GM23338 (cell line): Measurements from ENCODE around the gene ARMH4. TPM values are rescaled to one million over a fixed set of nuclear protein-coding genes. Genes with fewer than 3 reads are reported as not detected.

Experiments used
- ATAC-seq: fragments of 200-7000 bp; cut with Tn5 transposase; 3 replicates; pipeline ENCODE4 v1.9.1; 2020
- DNase-seq: peaks from one replicate; pipeline ENCODE4 v3.0.0-alpha.2; 2015; ENCODE audit warnings: low spot score
- H2AFZ ChIP-seq: fragments of 200-600 bp; sonication (generic); 2 replicates; pipeline ENCODE4 v1.8.0; 2016; ENCODE audit warnings: antibody characterized with exemption, mild to moderate bottlenecking, moderate library complexity
- H3F3A ChIP-seq: fragments of 200-600 bp; sonication (generic); replicated peaks from 2 replicates; pipeline ENCODE4 v1.8.0; 2017; ENCODE audit warnings: antibody characterized with exemption, mixed run types, low read depth
- H3K27ac ChIP-seq: fragments of 200-600 bp; sonication (generic); 2 replicates; pipeline ENCODE4 v1.6.1; 2016; ENCODE audit warnings: low read depth
- H3K27me3 ChIP-seq: fragments of 200-600 bp; sonication (generic); 2 replicates; pipeline ENCODE4 v1.8.0; 2016; ENCODE audit warnings: mild to moderate bottlenecking, mixed run types, moderate library complexity; ENCODE audit not compliant: insufficient read depth
- H3K36me3 ChIP-seq: fragments of 200-600 bp; sonication (generic); 2 replicates; pipeline ENCODE4 v1.8.0; 2016; ENCODE audit warnings: mild to moderate bottlenecking; ENCODE audit not compliant: insufficient read depth
- H3K4me1 ChIP-seq: fragments of 200-600 bp; sonication (generic); 2 replicates; pipeline ENCODE4 v1.8.0; 2016; ENCODE audit warnings: mild to moderate bottlenecking, moderate library complexity; ENCODE audit not compliant: insufficient read depth
- H3K4me2 ChIP-seq: fragments of 200-600 bp; sonication (generic); 2 replicates; pipeline ENCODE4 v1.7.1; 2017; ENCODE audit warnings: mixed run types
- H3K4me3 ChIP-seq: fragments of 200-600 bp; sonication (generic); 2 replicates; pipeline ENCODE4 v1.6.1; 2016; ENCODE audit warnings: mixed run types
- H3K79me2 ChIP-seq: fragments of 200-600 bp; sonication (generic); replicated peaks from 2 replicates; pipeline ENCODE4 v1.8.0; 2017; ENCODE audit warnings: mild to moderate bottlenecking; ENCODE audit not compliant: insufficient read depth
- H3K9me2 ChIP-seq: fragments of 200-600 bp; sonication (generic); 2 replicates; pipeline ENCODE4 v1.8.0; 2017; ENCODE audit not compliant: insufficient read depth
- H4K20me1 ChIP-seq: fragments of 200-600 bp; sonication (generic); replicated peaks from 2 replicates; pipeline ENCODE4 v1.8.0; 2017; ENCODE audit warnings: mild to moderate bottlenecking; ENCODE audit not compliant: insufficient read depth
- H3K27ac Mint-ChIP-seq: 2 replicates; pipeline ENCODE4 v1.8.0; 2020; ENCODE audit warnings: inconsistent platforms, mild to moderate bottlenecking, moderate library complexity, mixed read lengths
- H3K27me3 Mint-ChIP-seq: 3 replicates; pipeline ENCODE4 v1.8.0; 2022; ENCODE audit warnings: low read depth, mild to moderate bottlenecking, moderate library complexity, mixed read lengths, inconsistent platforms; ENCODE audit not compliant: insufficient read depth, poor library complexity
- H3K36me3 Mint-ChIP-seq: 3 replicates; pipeline ENCODE4 v1.8.0; 2021; ENCODE audit warnings: low read depth, mild to moderate bottlenecking, inconsistent platforms, moderate library complexity, mixed read lengths
- H3K4me1 Mint-ChIP-seq: 3 replicates; pipeline ENCODE4 v1.8.0; 2020; ENCODE audit warnings: mild to moderate bottlenecking, inconsistent platforms, mixed read lengths
- H3K4me3 Mint-ChIP-seq: 3 replicates; pipeline ENCODE4 v1.8.0; 2021; ENCODE audit warnings: moderate library complexity, mild to moderate bottlenecking, inconsistent platforms, mixed read lengths
- H3K9me3 Mint-ChIP-seq: 3 replicates; pipeline ENCODE4 v1.8.0; 2020; ENCODE audit warnings: moderate library complexity, mild to moderate bottlenecking, inconsistent platforms, mixed read lengths
- CREB1 ChIP-seq: fragments of 250-450 bp; sonication (Bioruptor Pico); IDR thresholded peaks from 2 replicates; pipeline ENCODE4 v1.5.0; 2020; ENCODE audit warnings: low read depth, mild to moderate bottlenecking, moderate library complexity
- EZH2 ChIP-seq: fragments of 200-600 bp; sonication (generic); IDR thresholded peaks from one replicate; pipeline ENCODE4 v1.8.0; 2017; ENCODE audit warnings: antibody characterized with exemption, mild to moderate bottlenecking, low read depth; ENCODE audit not compliant: unreplicated experiment
- EZH2phosphoT487 ChIP-seq: fragments of 200-600 bp; sonication (generic); IDR thresholded peaks from one replicate; pipeline ENCODE4 v1.8.1; 2018; ENCODE audit warnings: antibody characterized with exemption; ENCODE audit not compliant: unreplicated experiment
- JUNB ChIP-seq: IDR thresholded peaks from one replicate; pipeline ENCODE4 v1.6.1; 2016; ENCODE audit warnings: antibody characterized with exemption; ENCODE audit not compliant: unreplicated experiment
- NANOG ChIP-seq: IDR thresholded peaks from 2 replicates; pipeline ENCODE4 v1.6.1; 2016; ENCODE audit warnings: antibody characterized with exemption, borderline replicate concordance
- REST ChIP-seq: IDR thresholded peaks from one replicate; pipeline ENCODE4 v1.6.1; 2018; ENCODE audit warnings: antibody characterized with exemption; ENCODE audit not compliant: unreplicated experiment
- STAT1 ChIP-seq: IDR thresholded peaks from one replicate; pipeline ENCODE4 v1.6.1; 2016; ENCODE audit warnings: antibody characterized with exemption; ENCODE audit not compliant: unreplicated experiment
- ZNF114 ChIP-seq: fragments of 250-450 bp; sonication (Bioruptor Pico); IDR thresholded peaks from 2 replicates; pipeline ENCODE4 v1.5.0; 2020; ENCODE audit warnings: mild to moderate bottlenecking, moderate library complexity
- ZNF331 ChIP-seq: fragments of 250-450 bp; sonication (Bioruptor Pico); IDR thresholded peaks from 2 replicates; pipeline ENCODE4 v1.5.0; 2020; ENCODE audit warnings: low read depth, mild to moderate bottlenecking, moderate library complexity
- polyA plus RNA-seq: library from polyadenylated mRNA; unstranded; fragments of >200 nt; fragmentation: Nextera tagmentation; extraction: Ambion mirVana; gene quantifications from 2 replicates; pipeline ENCODE4 v1.2.1, GENCODE V29; 2016
- total RNA-seq: library from RNA; depleted of rRNA; stranded (reverse); fragments of >200 nt; shearing (Covaris generic); gene quantifications from 2 replicates; pipeline ENCODE4 v1.2.3, GENCODE V29; 2014
- TF ChIP-seq, protein P1 (sequence below): fragments of 250-450 bp; sonication (Bioruptor Pico); IDR thresholded peaks from 2 replicates; pipeline ENCODE4 v1.5.0; 2020; ENCODE audit warnings: mild to moderate bottlenecking, moderate library complexity
- TF ChIP-seq, protein P2 (sequence below): IDR thresholded peaks from 2 replicates; pipeline ENCODE4 v1.6.1; 2016; ENCODE audit warnings: antibody characterized with exemption
- TF ChIP-seq, protein P3 (sequence below), 2 experiments: fragments of 200-600 bp in 1 of 2; sonication (generic) in 1 of 2; conservative IDR thresholded peaks; 2 replicates each; pipeline versions ENCODE4 v1.5.1 to v1.6.1; 2016 to 2017; ENCODE audit warnings: antibody characterized with exemption in 2 of 2, low read depth in 2 of 2, mild to moderate bottlenecking in 2 of 2, moderate library complexity in 1 of 2

The ARMH4 gene
- total and polyA plus RNA-seq, 2 experiments from 2014 or later: 15.5 to 20.2 TPM

DNA sequence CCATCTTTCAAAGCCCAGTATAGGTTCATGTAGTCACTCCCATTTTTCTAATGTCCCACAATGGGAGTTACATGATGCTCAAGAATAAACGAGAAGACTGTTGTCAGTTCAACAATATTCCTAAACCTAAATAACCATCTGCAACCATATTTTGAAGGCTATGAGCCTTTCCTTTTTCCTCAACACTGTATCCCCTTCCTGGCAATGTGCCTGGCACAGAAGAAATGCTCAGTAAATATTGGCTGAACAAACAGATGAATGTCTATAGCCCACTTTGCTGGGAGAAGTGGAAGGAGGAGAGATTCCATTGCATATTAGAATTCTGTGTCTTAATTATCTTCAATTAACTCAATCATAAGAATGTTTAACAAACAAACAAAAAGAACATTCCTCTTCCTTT, 6.1 kb downstream of the ARMH4 start:
- no peak for ATAC-seq

More for the DNA sequence above, 6.1 kb downstream of the ARMH4 start:
- Histone ChIP-seq H3K4me3 (no peak overlapping the region), H3F3A (no peaks in the 10 kb centered on the region), H3K4me2 (no peak overlapping the region), H3K79me2 (no peaks in the 10 kb centered on the region), H3K27me3 (peaks cover 11% of the 10 kb centered on the region), H3K9me2 (no peaks in the 10 kb centered on the region; the same call in 1 of the 2 replicates), H4K20me1 (0 out of 2 replicates have a peak, but pooled peaks cover 4% of the 10 kb centered on the region), H2AFZ (no peak overlapping the region), H3K36me3 (no peaks in the 10 kb centered on the region; the same call in 1 of the 2 replicates), H3K27ac (no peak overlapping the region), H3K4me1 (peaks cover 32% of the 10 kb centered on the region)
- TF ChIP-seq EZH2phosphoT487 (no peak), JUNB (no peak), REST (no peak), EZH2 (no peak), ZNF331 (CRISPR knock-in tag) (no peak), STAT1 (no peak), NANOG (no peak), CREB1 (CRISPR knock-in tag) (no peak), ZNF114 (CRISPR knock-in tag) (no peak)
- TF ChIP-seq, protein P1, sequence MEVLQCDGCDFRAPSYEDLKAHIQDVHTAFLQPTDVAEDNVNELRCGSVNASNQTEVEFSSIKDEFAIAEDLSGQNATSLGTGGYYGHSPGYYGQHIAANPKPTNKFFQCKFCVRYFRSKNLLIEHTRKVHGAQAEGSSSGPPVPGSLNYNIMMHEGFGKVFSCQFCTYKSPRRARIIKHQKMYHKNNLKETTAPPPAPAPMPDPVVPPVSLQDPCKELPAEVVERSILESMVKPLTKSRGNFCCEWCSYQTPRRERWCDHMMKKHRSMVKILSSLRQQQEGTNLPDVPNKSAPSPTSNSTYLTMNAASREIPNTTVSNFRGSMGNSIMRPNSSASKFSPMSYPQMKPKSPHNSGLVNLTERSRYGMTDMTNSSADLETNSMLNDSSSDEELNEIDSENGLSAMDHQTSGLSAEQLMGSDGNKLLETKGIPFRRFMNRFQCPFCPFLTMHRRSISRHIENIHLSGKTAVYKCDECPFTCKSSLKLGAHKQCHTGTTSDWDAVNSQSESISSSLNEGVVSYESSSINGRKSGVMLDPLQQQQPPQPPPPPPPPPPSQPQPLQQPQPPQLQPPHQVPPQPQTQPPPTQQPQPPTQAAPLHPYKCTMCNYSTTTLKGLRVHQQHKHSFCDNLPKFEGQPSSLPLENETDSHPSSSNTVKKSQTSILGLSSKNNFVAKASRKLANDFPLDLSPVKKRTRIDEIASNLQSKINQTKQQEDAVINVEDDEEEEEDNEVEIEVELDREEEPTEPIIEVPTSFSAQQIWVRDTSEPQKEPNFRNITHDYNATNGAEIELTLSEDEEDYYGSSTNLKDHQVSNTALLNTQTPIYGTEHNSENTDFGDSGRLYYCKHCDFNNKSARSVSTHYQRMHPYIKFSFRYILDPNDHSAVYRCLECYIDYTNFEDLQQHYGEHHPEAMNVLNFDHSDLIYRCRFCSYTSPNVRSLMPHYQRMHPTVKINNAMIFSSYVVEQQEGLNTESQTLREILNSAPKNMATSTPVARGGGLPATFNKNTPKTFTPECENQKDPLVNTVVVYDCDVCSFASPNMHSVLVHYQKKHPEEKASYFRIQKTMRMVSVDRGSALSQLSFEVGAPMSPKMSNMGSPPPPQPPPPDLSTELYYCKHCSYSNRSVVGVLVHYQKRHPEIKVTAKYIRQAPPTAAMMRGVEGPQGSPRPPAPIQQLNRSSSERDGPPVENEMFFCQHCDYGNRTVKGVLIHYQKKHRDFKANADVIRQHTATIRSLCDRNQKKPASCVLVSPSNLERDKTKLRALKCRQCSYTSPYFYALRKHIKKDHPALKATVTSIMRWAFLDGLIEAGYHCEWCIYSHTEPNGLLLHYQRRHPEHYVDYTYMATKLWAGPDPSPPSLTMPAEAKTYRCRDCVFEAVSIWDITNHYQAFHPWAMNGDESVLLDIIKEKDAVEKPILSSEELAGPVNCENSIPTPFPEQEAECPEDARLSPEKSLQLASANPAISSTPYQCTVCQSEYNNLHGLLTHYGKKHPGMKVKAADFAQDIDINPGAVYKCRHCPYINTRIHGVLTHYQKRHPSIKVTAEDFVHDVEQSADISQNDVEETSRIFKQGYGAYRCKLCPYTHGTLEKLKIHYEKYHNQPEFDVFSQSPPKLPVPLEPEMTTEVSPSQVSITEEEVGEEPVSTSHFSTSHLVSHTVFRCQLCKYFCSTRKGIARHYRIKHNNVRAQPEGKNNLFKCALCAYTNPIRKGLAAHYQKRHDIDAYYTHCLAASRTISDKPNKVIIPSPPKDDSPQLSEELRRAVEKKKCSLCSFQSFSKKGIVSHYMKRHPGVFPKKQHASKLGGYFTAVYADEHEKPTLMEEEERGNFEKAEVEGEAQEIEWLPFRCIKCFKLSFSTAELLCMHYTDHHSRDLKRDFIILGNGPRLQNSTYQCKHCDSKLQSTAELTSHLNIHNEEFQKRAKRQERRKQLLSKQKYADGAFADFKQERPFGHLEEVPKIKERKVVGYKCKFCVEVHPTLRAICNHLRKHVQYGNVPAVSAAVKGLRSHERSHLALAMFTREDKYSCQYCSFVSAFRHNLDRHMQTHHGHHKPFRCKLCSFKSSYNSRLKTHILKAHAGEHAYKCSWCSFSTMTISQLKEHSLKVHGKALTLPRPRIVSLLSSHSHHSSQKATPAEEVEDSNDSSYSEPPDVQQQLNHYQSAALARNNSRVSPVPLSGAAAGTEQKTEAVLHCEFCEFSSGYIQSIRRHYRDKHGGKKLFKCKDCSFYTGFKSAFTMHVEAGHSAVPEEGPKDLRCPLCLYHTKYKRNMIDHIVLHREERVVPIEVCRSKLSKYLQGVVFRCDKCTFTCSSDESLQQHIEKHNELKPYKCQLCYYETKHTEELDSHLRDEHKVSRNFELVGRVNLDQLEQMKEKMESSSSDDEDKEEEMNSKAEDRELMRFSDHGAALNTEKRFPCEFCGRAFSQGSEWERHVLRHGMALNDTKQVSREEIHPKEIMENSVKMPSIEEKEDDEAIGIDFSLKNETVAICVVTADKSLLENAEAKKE (CRISPR knock-in tag): no peak
- TF ChIP-seq, protein P2, sequence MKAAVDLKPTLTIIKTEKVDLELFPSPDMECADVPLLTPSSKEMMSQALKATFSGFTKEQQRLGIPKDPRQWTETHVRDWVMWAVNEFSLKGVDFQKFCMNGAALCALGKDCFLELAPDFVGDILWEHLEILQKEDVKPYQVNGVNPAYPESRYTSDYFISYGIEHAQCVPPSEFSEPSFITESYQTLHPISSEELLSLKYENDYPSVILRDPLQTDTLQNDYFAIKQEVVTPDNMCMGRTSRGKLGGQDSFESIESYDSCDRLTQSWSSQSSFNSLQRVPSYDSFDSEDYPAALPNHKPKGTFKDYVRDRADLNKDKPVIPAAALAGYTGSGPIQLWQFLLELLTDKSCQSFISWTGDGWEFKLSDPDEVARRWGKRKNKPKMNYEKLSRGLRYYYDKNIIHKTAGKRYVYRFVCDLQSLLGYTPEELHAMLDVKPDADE: no peak
- TF ChIP-seq, protein P3, sequence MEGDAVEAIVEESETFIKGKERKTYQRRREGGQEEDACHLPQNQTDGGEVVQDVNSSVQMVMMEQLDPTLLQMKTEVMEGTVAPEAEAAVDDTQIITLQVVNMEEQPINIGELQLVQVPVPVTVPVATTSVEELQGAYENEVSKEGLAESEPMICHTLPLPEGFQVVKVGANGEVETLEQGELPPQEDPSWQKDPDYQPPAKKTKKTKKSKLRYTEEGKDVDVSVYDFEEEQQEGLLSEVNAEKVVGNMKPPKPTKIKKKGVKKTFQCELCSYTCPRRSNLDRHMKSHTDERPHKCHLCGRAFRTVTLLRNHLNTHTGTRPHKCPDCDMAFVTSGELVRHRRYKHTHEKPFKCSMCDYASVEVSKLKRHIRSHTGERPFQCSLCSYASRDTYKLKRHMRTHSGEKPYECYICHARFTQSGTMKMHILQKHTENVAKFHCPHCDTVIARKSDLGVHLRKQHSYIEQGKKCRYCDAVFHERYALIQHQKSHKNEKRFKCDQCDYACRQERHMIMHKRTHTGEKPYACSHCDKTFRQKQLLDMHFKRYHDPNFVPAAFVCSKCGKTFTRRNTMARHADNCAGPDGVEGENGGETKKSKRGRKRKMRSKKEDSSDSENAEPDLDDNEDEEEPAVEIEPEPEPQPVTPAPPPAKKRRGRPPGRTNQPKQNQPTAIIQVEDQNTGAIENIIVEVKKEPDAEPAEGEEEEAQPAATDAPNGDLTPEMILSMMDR (conservative IDR thresholded peaks at IDR 0.05; ENCODE audit: low read depth in 2 of 2): no peak
- no peak for DNase-seq
- peaks cover 26% of the 10 kb centered on the region for H3K4me1 Mint-ChIP-seq
- H3K9me3 Mint-ChIP-seq: no peaks in the 10 kb centered on the region
- H3K36me3 Mint-ChIP-seq: no peaks in the 10 kb centered on the region
- H3K27ac Mint-ChIP-seq: no peak overlapping the region
- no peak overlapping the region for H3K4me3 Mint-ChIP-seq
- peaks cover 10% of the 10 kb centered on the region for H3K27me3 Mint-ChIP-seq
